Measurements from ENCODE around the gene LINC01488.

Gene LINC01488

DNA sequence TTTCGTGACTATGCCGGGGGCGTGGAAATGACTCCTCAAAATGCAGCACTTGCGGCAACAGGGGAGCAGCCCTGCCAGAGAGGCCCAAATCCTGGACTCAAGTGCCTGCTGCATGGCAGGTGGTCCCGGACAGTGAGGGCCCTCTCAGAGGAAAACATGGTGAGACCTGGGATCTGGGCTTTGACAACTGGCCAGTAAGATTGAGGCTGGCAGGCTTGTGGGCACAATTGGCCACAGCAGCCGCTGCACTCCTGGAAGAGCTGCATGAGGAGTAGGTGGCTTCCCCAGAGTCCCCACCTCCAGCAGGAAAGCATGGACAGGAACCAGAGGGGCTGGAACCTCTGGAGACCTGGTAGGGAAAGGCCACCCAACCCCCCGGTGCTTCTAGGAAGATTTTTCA, 13.4 kb downstream of the LINC01488 start:
- no peak for DNase-seq

DNA sequence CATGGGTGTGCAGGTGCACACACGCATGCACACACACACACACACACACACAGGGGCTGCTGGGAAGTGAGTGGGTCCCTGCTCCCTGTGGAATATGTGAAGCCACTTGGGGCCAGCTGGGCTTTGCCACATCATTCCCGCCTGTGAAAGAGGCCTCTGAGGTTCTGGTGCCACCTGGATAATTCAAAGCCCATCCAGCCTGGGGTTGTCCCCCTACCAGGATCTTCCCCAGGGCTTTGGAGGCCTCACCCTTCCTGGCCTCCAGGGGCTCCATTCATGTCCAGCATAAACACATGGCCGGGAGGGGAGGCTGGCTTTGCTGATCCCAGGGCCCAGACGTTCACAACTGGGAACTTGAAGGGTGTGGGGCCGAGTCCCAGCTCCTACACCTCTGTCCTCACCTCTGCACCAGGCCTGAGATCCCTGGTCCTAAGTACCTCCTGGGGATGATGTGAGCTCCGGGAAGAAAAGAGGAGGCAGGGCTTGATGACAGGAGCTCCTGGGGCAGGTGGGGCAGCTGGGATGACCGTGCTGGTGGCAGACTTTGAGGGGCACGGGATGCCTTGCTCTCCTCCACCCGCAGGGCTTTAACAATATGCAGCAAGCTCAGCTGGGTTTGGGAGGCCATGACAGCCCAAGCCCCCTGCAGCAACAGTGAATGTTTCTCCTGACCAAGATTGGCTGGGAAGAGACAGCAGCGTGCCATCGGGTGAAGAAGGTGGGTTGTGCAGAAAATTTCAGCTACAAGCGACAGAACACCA, 14.2 kb downstream of the LINC01488 start:
- no peak for DNase-seq

DNA sequence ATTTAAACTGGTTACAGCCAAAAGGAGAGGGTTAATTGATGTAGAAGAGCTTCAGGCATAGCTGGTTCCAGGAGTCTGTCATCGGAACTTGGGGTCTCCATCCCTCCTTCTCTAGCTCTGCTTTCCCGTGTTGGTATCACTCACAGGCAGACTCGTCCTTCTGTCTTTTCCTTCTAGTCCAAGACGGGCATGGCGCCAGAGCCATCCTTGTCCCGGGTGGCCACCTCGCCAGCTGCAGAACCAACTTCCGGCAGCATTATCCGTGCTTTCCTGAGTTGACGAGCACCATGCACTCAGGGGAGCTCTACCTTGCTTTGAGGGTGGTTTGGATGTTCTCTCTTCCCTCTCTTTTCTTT, 14.7 kb downstream of the LINC01488 start:
- DNase-seq: no peak

DNA sequence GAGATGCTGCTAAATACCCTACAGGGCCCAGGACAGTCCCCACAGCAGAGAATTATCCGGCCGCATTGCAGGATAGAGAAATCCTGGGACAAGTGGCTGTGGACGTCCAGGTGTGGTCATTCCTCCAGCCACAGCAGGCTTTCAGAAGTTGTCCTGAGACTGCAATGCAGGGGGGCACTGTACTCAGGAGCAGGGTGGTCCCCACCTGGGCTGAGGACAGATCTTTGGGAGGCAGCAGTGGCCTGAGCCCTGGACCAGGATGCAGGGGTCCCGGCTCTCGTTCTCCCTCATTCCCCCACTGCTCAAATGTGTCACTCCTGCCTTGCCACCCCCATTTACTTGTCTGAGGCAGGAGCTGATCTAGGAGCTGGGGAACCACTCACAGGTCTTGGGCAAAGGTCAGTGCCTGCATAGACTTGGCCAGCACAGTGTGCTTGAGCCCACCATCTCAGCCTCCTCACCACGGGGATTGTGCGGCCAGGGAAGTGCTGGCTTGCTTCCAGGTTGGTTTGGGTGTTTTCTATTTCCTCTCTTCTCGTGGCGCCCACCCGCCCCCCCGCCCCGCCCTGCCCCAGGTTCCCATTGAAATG, 15.3 kb downstream of the LINC01488 start:
- DNase-seq: no peak

DNA sequence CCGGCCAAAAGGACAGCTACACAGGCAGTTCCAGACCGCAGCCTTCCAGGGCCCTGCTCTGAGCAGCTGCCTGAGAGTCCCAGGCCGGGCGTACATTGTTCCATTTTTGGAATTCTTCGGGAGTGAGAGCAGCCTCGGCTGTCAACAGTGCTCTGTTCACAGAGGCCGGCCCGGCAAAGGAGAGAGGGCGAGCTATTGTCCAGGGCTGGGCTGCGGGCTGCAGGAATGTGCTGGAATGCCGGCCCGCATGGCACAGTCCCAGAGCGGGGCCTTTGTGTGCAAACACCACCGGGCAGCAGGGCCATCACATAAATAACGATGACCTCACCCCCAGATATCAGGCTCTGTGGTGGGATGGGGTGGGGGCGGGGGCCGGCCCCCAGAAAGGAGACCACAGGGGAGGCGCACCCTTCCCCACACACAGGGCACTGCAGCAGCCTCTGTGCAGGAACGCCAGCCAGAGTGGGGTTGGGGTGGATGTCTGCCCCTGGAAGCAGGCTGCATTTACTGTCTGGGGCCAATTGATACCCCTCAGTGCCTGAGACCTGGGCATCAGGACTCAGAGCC, 15.8 kb downstream of the LINC01488 start:
- DNase-seq: no peak

DNA sequence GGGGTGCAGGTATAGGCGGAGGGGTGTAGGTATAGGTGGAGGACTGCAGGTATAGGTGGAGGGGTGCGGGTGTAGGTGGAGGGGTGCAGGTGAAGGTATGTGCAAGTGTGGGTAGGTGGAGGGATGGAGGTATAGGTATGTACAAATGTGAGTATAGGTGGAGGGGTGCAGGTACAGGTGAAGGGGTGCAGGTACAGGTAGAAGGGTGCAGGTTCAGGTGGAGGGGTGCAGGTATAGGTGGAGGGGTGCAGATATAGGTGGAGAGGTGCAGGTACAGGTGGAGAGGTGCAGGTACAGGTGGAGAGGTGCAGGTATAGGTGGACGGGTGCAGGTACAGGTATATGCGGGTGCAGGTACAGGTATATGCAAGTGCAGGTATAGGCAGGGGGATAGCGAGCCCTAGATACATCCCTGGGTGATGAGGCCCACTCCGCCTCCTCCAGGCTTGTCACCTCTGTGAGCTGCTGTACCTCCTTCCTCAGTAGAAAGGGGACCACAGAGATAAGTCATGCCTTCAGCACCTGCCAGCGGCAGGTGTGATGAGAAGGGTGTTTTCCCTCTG, 17.2 kb downstream of the LINC01488 start:
- no peak for DNase-seq

DNA sequence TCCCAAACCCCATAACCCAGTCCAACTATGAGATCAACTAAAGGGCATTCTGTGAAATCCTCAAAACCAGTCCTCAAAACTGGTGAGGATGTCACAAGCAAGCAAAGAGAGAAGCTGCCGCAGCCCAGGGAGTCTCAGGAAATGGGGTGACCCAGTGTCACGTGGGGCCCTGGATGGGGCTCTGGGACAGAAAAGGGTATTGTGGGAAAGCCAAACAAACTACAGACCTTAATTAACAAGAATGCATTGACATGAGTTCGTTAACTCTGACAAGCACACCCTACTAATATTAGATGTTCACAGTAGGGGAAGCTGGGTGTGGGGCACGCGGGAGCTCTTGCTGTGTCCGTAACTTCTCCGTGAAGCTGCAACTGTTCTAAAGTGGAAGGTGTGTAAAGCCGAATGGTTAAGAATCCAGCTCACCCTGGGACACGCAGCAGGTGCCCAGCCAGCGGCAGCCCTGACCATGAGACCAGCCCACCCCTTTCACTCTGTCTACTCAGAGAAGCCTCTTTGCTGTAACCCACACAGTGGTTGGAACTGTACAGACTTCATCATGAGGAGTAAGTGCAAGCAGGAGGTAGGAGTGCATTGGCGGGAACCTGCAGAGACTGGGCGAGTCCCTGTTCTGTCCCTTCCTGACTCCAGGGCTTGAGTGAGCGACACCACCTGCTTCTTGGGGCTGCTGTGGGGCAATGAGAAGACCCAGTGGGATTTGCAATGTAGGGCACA, 17.9 kb downstream of the LINC01488 start:
- no peak for DNase-seq

DNA sequence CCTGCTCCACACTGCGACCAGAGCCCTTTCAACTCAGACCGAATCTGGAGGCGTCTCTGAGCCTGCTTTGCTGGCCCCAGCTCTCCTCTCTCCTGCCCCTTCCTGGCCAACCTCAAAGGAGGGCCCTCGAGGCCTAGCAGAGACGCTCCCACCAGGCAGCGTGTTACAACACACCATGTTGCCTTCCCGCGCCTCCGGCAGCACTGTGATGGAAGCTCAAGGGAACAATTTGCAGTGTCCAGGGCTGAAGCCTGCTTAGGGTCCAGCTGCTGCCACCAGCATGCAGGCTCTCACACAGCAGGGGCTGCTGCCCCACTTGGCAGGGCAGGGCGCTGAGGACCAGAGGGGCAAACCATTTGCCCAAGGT, 18.4 kb downstream of the LINC01488 start:
- no peak for DNase-seq

DNA sequence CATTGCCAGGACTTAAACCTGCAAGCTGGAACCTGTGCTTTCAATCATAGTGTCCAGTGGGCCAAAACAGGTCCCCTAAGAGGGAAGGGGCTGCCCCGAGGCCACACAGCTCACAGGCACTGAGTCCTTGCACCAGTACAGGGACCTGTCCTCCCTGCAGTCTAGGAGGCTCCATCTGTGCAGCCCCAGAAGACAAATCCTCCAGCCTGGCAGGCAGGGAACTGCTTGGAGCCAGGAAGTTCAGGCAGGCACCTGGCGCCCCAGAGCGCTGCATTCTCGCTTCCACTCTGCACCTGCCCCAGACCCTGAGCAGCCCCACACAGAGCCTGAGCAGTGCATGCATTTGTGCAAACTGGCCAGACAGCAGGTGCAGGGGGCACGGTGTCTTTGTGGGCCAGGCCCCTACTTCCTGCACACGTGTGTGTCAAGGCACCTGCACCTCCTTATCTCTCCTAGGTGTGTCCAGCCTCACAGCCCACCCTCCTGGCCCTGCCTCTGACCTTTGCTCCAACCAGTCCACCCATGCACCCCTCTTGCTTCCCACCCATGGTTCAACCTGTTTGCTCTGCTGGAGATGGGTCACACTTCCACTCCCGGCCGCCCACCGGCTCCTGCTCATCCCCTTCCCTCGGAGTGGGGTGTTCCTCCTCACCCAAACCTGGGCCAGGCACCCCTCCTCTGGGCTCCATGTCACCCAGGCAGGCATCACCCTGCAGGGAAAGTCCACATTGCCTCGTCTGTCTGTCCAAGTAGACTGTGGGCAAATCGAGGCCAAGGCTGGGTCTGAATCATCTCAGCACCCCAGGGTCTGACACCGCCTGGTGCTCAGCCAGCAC, 19.0 kb downstream of the LINC01488 start:
- no peak for DNase-seq

DNA sequence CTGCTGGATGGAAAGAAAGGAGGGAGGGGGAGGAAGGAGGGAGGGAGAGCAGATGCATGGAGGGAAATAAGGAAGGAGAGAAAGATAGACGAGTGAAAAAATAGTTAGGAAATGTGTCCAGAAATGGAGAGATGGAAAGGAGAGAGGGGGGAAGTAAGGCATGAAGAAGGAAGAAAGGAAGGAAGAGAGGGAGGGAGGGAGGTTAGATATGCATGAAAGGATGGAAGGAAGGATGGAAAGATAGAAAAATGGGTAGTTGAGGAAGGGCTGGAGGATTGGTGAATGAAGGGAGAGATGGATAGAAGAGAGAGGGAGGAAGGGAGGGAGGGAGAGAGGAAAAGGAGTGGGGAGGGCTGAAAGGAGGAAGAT, 19.6 kb downstream of the LINC01488 start:
- DNase-seq: no peak

DNA sequence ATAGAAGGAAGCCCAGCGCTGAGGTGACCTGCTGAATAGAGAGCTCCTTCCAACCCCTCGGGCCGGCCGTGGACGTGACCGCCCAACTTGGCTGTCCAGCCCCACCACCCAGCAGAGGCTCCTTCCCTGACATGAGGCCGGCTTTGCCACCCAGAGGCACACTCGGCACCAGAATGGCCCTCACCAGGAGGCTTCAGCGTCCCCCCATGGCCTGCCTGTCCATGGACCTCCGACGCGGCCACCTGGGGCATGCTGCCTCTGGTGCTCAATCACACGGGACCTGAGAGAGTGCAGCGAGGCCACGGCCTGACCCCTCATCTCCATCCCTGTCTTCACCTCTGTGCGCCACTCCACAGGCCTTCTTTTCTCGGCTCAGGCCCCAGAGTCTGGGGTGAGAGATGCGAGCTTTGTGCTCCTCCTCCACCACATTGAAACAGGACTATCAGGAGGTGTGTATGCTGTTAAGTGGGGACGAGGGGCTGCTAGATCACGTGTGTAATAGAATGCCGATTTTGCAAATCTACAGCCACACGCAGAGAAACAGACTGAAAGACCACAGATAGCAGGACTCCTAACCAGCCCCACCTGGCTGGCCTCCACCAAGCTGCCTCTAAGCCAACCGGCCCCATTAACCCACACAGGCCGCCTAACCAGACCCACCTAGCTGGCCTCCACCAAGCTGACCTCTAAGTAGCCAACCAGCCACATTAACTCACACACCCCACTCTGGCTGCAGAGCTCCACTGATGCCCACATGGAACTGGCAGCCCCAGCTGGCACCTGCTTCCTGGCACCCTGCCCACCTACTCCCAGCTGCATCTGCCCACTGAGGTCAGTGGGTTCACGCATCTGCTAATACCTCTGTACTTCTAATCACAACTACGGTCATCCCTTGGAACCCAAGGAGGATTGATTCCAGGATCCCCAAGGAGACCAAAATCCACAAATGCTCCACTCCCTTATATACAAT, 20.7 kb downstream of the LINC01488 start:
- no peak for DNase-seq

DNA sequence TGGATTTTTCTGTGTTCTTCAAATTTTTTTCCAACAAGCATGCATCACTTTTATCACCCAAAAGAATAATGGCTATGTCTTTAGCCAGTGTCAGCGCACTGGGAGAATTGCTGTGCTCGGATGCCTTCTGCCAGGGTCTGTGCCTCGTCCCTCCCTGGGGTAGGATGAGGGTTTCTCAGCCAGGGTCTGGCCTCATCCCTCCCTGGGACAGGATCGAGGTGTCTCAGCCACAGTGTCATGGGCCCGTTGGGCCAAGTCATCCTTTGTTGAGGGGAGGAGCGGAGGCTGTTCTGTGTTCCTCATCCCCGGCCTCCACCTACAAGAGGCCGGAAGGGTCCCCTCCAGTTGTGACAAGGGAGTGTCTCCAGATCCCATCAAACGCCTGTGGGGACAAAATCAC, 22.7 kb downstream of the LINC01488 start:
- no peak for DNase-seq

DNA sequence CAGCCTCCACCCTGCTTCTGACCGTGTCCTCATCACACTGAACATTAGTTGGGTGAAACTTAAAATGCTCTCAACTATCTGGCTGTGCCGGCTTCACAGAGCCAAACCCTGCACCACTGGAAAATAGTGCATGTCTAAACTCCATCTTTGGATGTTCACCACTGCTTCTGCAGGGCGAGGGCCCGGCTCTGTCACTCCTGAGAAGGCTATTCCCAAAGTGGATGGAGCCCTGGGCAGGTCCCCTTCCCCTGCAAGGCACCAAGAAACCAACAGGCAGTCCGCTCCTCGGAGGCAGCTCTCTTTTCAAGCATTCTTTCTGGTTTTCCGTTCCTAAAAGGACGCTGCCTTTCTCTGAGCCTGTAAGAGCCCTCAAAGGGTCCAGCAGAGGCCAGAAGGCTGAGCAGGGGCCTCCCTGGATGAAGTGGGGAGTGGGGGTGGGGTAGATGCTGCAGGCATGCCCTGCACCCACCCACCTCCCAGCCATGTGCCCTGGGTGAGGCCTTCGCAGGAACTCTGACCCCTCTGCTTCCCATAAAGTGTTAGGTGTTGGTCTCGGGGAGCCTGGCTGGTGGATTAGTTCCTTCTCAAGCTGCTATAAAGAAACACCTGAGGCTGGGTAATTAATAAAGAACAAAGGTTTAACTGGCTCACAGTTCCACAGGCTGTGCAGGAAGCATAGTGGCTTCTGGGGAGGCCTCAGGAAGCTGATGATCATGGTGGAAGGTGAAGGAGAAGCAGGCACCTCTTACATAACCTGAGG, 23.3 kb downstream of the LINC01488 start:
- no peak for DNase-seq

DNA sequence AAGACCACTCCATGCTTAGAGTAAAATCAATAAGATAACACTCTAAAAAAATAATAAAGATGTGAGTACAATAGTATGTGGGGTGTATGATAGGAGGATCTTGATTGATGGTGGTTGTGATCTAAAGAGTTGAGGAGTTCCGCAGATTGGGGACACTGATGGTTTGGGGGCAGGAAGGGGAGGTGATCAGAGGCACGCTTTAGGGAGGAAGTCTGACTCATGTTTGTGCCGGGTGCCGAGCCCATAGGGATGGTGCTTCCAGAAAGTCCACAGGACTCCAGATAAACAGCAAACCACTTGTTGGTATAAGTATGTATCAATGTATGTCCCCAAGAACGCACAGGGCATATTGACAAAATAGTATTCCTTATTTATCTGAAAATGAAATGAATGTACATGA, 27.5 kb downstream of the LINC01488 start:
- no peak for DNase-seq

DNA sequence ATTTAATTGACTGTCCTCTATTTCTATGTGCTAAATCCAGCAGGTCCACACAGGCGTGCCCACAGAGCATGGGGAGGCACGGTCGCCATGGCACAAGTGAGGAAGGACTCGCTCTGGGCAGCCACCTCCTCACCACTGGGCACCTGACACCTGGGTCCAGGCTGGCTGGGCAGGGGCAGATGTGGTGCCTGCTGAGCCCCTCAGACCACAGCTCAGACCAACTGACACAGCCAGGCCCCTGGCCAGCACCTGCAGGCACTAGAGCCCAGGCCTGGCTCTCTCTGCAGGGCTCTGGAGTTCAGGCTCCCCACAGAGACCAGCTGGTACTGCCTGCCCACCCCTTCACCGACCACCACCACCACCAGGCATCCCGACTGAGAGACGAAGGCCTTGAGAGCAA, 27.9 kb downstream of the LINC01488 start:
- DNase-seq: no peak

DNA sequence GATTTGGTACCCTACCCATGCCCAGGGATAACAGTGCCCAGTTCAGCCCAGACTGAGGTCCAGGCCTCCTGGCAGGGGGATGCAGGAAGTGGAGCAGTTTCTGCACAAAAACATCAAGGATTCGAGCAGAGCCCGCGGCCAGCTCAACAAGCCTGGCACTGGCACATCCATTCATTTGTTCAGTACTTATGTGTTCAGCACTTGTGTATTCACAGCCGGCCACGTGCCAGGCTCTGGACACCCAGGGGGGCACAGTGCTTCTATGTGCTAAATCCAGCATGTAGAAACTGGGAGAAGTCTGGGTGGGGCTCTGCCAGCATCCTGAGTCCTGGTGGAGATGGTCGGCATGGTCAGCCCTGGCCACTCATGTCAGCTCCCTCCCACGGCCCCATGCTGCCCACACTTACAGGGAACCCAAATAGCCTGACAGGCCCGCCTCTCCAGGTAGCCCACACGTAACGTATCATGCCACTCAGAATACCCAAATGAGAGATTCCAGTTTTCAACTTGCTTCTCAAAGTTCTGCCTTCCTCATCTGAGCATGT, 28.5 kb downstream of the LINC01488 start:
- no peak for DNase-seq

DNA sequence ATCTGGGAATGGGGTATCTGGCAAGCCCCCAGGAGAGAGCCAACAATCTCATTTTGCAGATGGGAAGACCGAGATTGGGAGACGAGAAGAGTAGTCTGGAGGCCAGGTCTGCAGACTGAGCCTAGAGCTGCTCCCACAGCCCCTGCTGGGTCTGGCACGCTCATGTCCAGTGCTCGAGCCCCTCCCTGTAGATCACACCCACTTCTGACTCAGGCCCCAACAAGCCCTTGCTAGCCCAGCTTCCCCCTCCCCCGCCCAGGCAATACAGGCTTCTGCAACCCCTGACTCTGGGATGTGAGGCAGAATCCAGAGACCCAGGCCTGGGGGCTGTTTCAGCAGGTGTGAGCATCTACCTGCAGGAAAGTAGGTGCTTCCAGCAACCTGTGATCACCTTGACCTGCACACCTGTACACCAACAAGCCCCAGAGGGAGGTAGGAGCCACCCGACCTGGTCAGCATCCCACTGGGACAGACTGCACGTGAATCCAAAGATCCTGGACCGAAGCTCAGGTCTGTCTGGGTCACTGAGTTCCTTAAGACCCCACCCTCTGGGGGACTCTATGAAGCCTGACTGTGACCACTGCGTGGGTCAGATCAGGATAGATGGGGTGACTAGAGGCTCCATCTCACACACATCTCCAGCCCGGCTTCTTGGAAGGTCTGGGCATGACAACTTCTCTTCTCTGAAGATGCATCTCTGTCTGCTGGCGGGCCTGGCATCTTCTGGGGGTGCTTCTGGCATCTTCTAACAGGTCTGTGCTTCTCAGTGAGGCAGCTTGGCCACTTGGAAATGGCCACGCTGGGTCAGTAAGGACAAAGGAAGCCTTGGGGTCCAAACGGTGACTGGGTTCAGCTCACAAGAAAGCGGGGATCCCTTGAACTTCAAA, 29.3 kb downstream of the LINC01488 start:
- no peak for DNase-seq

DNA sequence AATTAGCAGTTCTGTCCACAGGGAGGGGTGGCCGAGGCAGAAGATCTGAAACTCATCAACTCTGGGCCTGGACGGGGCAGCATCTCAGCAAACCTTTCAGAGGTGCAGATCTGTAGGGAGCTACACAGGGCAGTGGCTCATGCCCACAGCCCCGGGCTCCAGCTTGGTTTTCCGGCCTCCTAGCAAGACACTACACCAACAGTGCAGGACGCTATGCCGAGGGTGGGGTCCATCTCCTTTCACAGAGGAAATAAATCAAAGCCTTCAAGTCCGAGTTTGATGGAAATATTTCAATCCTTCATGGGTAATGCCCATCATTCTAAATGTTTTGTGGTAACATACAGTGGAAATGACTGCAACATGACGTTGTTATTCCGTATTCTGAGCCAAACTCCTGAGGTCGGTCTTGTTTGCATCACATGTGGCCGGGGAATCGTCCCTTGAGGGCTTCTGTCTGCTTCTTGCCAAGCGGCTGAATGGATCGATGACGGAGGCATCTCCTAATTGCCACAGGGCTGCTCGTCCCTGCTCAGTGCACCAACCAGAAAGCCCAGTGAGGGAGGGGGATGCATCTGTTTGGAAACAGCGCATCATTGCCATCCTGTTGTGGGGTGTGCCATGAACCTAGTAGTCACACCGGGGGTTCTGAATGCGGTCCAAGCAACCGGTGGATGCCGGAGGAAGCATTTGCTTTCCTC, 30.0 kb downstream of the LINC01488 start:
- DNase-seq: no peak

DNA sequence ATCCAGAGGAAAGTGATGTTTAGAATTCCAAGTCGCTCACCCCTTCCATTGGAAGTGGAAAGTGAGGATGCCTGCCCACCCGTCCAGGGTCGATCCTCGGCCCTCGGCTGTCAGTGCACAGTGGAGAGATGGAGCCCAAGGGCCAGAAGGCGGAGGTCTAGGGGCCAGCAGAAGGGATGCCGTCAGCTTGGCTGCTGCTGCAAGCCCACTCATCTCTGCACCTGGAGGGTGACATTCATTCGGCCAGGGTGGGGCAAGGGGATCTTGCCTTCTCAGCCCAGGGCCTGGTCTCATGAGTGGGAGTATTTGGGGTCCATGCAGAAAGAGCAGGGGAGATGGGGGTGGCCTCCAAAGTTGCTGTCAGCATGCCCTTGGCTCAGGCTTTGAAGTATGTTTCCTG, 30.7 kb downstream of the LINC01488 start:
- no peak for DNase-seq

Measured in stimulated activated CD4-positive, alpha-beta T cell treated with anti-CD3 and anti-CD28 coated beads, Interleukin-4, amount 100 ng/mL, for 4 hours (primary cell).